PC-3 (cell line): ENCODE results near the gene GPC6. TPM values are rescaled to one million over a fixed set of nuclear protein-coding genes. Genes with fewer than 3 reads are reported as not detected.

Source experiments
- ATAC-seq: fragments of 200-7000 bp; cut with Tn5 transposase; 2 replicates; pipeline ENCODE4 v1.9.1; 2020; ENCODE audit warnings: mild to moderate bottlenecking, moderate library complexity
- BruUV-seq: library from RNA; stranded (reverse); fragments of 400-500 nt; replicated peaks from 2 replicates; lab custom pipeline; 2021; lab: Mats Ljungman, UMichigan
- CTCF ChIA-PET: fragments of 300-600 bp; sonication (Branson Sonifier 250); formaldehyde crosslinking; loops from one replicate; lab custom pipeline; 2022; ENCODE audit warnings: antibody characterized with exemption; lab: Charles Lee
- POLR2A ChIA-PET: fragments of 300-600 bp; sonication (Branson Sonifier 250); formaldehyde crosslinking; loops from one replicate; lab custom pipeline; 2022; ENCODE audit warnings: antibody characterized with exemption; ENCODE audit not compliant: unreplicated experiment; lab: Charles Lee
- DNase-seq: peaks from one replicate; pipeline ENCODE4 v3.0.0-alpha.2; 2015
- H2AFZ ChIP-seq: fragments of 300-600 bp; sonication (generic); 2 replicates; pipeline ENCODE4 v1.6.0; 2016; ENCODE audit warnings: antibody characterized with exemption, low read length
- H3F3A ChIP-seq: fragments of 300-600 bp; sonication (generic); one replicate; pipeline ENCODE4 v1.6.0; 2017; ENCODE audit warnings: antibody characterized with exemption, low read length, control low read depth, mild to moderate bottlenecking; ENCODE audit not compliant: unreplicated experiment
- H3K27ac ChIP-seq: fragments of 300-600 bp; sonication (generic); 2 replicates; pipeline ENCODE4 v1.5.1; 2016; ENCODE audit warnings: mild to moderate bottlenecking, low read length
- H3K27me3 ChIP-seq: fragments of 300-600 bp; sonication (generic); 2 replicates; pipeline ENCODE4 v1.6.1; 2016; ENCODE audit warnings: low read length, mixed read lengths
- H3K36me3 ChIP-seq: fragments of 300-600 bp; sonication (generic); 2 replicates; pipeline ENCODE4 v1.6.1; 2016; ENCODE audit warnings: low read depth, mixed run types, low read length, mixed read lengths
- H3K4me1 ChIP-seq: fragments of 300-600 bp; sonication (generic); 2 replicates; pipeline ENCODE4 v1.5.1; 2016; ENCODE audit warnings: low read length; ENCODE audit not compliant: insufficient read depth
- H3K4me2 ChIP-seq: fragments of 300-600 bp; sonication (generic); 2 replicates; pipeline ENCODE4 v1.6.0; 2016; ENCODE audit warnings: low read length
- H3K4me3 ChIP-seq: fragments of 300-600 bp; sonication (generic); 2 replicates; pipeline ENCODE4 v1.5.1; 2016; ENCODE audit warnings: mild to moderate bottlenecking, low read length, mixed read lengths
- H3K79me2 ChIP-seq: fragments of 300-600 bp; sonication (generic); 2 replicates; pipeline ENCODE4 v1.6.1; 2017; ENCODE audit warnings: low read length, mixed read lengths
- H3K9ac ChIP-seq: fragments of 300-600 bp; sonication (generic); 2 replicates; pipeline ENCODE4 v1.6.0; 2016; ENCODE audit warnings: mild to moderate bottlenecking, low read length
- H3K9me2 ChIP-seq: fragments of 300-600 bp; sonication (generic); replicated peaks from 2 replicates; pipeline ENCODE4 v1.6.1; 2016; ENCODE audit warnings: mixed run types, low read length, mixed read lengths
- H3K9me3 ChIP-seq: fragments of 300-600 bp; sonication (generic); 2 replicates; pipeline ENCODE4 v1.6.1; 2016; ENCODE audit warnings: low read length, mixed read lengths
- H4K20me1 ChIP-seq: fragments of 300-600 bp; sonication (generic); 2 replicates; pipeline ENCODE4 v1.6.1; 2016; ENCODE audit warnings: low read length, mixed read lengths
- EZH2 ChIP-seq: fragments of 300-600 bp; sonication (generic); IDR thresholded peaks from one replicate; pipeline ENCODE4 v1.6.1; 2017; ENCODE audit warnings: antibody characterized with exemption, mild to moderate bottlenecking, low read length; ENCODE audit not compliant: unreplicated experiment
- EZH2phosphoT487 ChIP-seq: fragments of 300-600 bp; sonication (generic); IDR thresholded peaks from 2 replicates; pipeline ENCODE4 v1.6.1; 2018; ENCODE audit warnings: mild to moderate bottlenecking, antibody characterized with exemption, low read length, borderline replicate concordance
- intact Hi-C: fragments of 100-400 bp; cut with micrococcal nuclease; formaldehyde crosslinking; loops from 2 replicates; pipeline ENCODE4 v1.9.0; 2023
- total RNA-seq: library from RNA; depleted of rRNA; stranded (reverse); fragments of >200 nt; gene quantifications from 2 replicates; pipeline ENCODE4 v1.2.3, GENCODE V29; 2014
- TF ChIP-seq, protein P1 (sequence below): fragments of 300-600 bp; sonication (generic); conservative IDR thresholded peaks from 2 replicates; pipeline ENCODE4 v1.5.1; 2017; ENCODE audit warnings: antibody characterized with exemption, low read depth, mild to moderate bottlenecking, low read length

GPC6 gene
- total RNA-seq, 1 experiment from 2014 or later, result 3.5 TPM

DNA sequence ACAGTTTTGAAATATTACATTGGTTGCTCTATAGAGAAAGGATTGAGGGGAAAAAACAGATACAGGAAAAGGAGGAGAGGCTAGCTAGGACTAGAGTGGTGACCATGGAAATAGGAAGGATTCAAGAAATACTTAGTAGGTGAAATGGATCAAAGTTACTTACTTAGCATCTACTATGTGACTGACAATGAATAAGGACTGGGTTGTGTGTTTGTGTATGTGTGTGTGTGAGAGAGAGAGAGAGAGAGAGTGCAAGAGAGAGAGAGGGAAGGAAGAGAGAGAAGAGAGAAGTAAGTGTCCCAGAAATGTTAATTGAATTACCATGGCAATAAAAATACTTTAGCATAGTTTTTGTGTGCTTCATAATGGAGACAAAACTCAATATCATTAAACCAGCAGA lies 7.9 kb downstream of the GPC6 start:
- Histone ChIP-seq H3K4me1 (peaks cover 20% of the 10 kb centered on the region), H2AFZ (no peak overlapping the region), H4K20me1 (no peaks in the 10 kb centered on the region), H3K9ac (no peak overlapping the region), H3K36me3 (no peaks in the 10 kb centered on the region), H3F3A (no peaks in the 10 kb centered on the region), H3K4me2 (no peak overlapping the region), H3K27me3 (no peaks in the 10 kb centered on the region), H3K79me2 (peaks cover 18% of the 10 kb centered on the region), H3K27ac (no peak overlapping the region), H3K9me3 (peaks cover 9% of the 10 kb centered on the region; the same call in 1 of the 2 replicates), H3K4me3 (no peak overlapping the region), H3K9me2 (no peaks in the 10 kb centered on the region)
- ChIA-PET CTCF (no interaction called here), POLR2A (no interaction called here)
- ATAC-seq (no peak), DNase-seq (no peak)
- no peak for TF ChIP-seq EZH2phosphoT487
- TF ChIP-seq, protein P1, sequence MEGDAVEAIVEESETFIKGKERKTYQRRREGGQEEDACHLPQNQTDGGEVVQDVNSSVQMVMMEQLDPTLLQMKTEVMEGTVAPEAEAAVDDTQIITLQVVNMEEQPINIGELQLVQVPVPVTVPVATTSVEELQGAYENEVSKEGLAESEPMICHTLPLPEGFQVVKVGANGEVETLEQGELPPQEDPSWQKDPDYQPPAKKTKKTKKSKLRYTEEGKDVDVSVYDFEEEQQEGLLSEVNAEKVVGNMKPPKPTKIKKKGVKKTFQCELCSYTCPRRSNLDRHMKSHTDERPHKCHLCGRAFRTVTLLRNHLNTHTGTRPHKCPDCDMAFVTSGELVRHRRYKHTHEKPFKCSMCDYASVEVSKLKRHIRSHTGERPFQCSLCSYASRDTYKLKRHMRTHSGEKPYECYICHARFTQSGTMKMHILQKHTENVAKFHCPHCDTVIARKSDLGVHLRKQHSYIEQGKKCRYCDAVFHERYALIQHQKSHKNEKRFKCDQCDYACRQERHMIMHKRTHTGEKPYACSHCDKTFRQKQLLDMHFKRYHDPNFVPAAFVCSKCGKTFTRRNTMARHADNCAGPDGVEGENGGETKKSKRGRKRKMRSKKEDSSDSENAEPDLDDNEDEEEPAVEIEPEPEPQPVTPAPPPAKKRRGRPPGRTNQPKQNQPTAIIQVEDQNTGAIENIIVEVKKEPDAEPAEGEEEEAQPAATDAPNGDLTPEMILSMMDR, result no peak
- TF ChIP-seq EZH2, result no peak
- BruUV-seq, result no TSS peak
- intact Hi-C loops, result no loop called here

DNA sequence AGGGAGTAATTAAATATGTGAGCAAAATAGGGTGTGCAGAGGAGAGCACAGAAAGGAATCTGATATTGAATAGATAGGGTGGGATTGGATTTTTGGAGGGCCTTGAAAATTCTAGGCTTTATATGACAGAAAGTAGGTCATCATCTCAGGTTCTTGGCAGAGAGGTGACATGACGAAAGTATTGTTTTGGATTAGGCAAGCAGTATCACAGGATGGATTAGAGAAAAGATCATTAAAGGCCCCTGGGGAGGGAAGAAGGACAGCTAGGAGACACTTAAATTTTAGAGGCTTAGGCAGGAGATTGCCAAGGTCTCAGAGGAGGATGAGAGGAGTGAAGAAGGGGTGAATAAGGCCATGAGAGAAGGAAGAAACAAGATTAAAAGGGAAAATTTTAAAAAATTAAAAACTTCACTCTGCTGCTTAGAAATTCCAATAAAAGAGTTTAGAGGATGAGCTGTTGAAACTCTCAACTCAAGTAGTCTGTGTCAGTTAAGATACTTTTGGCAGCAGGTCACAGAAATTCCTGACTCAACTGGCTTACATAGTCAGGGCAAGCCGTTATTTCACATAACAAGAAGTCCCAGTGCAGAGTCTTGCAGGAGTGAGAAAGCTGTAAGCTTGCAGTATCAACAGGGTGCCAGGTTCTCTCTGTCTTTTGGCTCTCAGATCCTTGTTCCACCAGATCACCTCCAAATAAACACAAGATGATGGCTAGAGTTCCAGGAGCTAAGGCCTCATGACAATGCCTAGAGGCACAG lies 8.8 kb downstream of the GPC6 start:
- CTCF ChIA-PET, result interaction anchor here (0.6 kb wide), 1 partner anchor 746 kb away, joined by 3 read pairs; no protein-coding TSS in a partner anchor
- H3K79me2 ChIP-seq, result 0 out of 2 replicates have a peak, but pooled peaks cover 9% of the 10 kb centered on the region
- TF ChIP-seq EZH2, result no peak
- TF ChIP-seq, protein P1, result no peak
- no peak for TF ChIP-seq EZH2phosphoT487
- intact Hi-C loops, result no loop called here
- H3K36me3 ChIP-seq, result no peaks in the 10 kb centered on the region
- H3K9me3 ChIP-seq, result peaks cover 14% of the 10 kb centered on the region; the same call in 1 of the 2 replicates
- ATAC-seq (no peak), DNase-seq (no peak)
- no peak overlapping the region for H3K27ac ChIP-seq
- H3K27me3 ChIP-seq, result no peaks in the 10 kb centered on the region
- no peak overlapping the region for H2AFZ ChIP-seq
- POLR2A ChIA-PET, result no interaction called here
- no peak overlapping the region for H3K4me3 ChIP-seq
- no peaks in the 10 kb centered on the region for H3F3A ChIP-seq
- BruUV-seq, result no TSS peak
- no peaks in the 10 kb centered on the region for H3K9me2 ChIP-seq
- H4K20me1 ChIP-seq, result no peaks in the 10 kb centered on the region
- H3K9ac ChIP-seq, result no peak overlapping the region
- H3K4me1 ChIP-seq, result peaks cover 11% of the 10 kb centered on the region
- H3K4me2 ChIP-seq, result no peak overlapping the region

DNA sequence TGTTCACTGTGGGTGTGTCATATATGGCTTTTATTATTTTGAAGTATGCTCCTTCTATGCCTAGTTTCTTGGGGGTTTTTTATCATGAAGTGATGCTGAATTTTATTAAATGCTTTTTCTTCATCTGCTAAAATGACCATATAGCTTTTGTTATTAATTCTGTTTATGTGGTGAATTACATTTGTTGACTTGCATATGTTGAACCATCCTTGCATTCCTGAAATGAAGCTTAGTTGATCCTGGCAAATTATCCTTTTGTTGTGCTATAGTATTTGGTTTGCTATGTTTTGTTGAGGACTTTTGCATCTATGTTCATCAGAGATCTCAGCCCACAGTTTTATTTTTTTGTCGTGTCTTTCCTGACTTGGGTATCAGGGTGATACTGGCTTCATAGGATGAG lies 12.1 kb downstream of the GPC6 start:
- TF ChIP-seq EZH2phosphoT487, result no peak
- Histone ChIP-seq H3F3A (no peaks in the 10 kb centered on the region), H3K4me3 (no peak overlapping the region), H3K9me2 (no peaks in the 10 kb centered on the region), H3K27me3 (no peaks in the 10 kb centered on the region), H4K20me1 (no peaks in the 10 kb centered on the region), H3K4me2 (no peak overlapping the region), H3K4me1 (no peaks in the 10 kb centered on the region), H3K9me3 (peaks cover 14% of the 10 kb centered on the region; the same call in 1 of the 2 replicates), H3K27ac (no peak overlapping the region), H3K9ac (no peak overlapping the region), H2AFZ (no peak overlapping the region), H3K79me2 (no peaks in the 10 kb centered on the region), H3K36me3 (no peaks in the 10 kb centered on the region)
- DNase-seq, result no peak
- intact Hi-C loops, result no loop called here
- BruUV-seq, result no TSS peak
- ATAC-seq, result no peak
- ChIA-PET CTCF (no interaction called here), POLR2A (no interaction called here)
